Measurements from ENCODE around the gene GRIN1. TPM values are rescaled to one million over a fixed set of nuclear protein-coding genes. Genes with fewer than 3 reads are reported as not detected.

GRIN1 gene
- total and polyA plus RNA-seq, 7 experiments from 2014 or later, result not detected

DNA sequence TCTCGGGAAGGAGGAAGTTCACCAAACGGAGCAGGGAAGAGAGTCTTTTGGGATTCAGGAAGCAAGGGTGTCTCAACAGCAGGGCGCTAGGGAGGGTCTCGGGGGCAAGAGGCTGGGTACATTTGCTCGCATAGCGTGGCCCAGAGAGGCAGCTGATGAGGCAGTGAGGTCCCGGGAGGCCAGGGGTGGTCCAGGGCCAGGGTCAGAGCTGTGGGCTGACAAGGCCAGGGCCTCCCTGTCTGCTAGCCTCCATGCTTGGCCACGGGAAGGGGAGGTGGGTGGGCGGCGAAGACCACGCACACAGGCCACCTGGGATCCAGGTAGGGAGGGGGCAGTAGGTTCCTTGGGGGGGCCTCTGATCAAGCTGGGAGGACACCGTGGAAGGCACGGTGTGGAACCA lies 72.6 kb downstream of the GRIN1 start:
- peaks cover 0 to 7% (median 4%) of the 10 kb centered on the region in 5 donors for H3K36me3 Mint-ChIP-seq
- intact Hi-C loops (cut with micrococcal nuclease), result no loop called here
- H3K27ac Mint-ChIP-seq, result no peak overlapping the region
- no peaks in the 10 kb centered on the region for H3K27me3 ChIP-seq (ENCODE audit: control insufficient read depth in 2 of 2, insufficient read depth in 2 of 2, low read length in 2 of 2)
- peaks cover 0 to 37% (median 0%) of the 10 kb centered on the region in 3 experiments for H3K36me3 ChIP-seq (ENCODE audit: control insufficient read depth in 2 of 3, insufficient read depth in 3 of 3, low read length in 3 of 3)
- CTCF ChIA-PET, result no interaction called here
- ATAC-seq (no peak), DNase-seq (no peak)
- H3K9me3 ChIP-seq (ENCODE audit: control insufficient read depth in 2 of 3, low read length in 3 of 3), result no peaks in the 10 kb centered on the region
- POLR2A ChIA-PET, result interaction anchor here (0.9 kb wide), 1 partner anchor 10 kb away, joined by 4 read pairs; no protein-coding TSS in a partner anchor
- no peaks in the 10 kb centered on the region for H3K27me3 Mint-ChIP-seq
- H3K9me3 Mint-ChIP-seq, result peaks cover 0 to 3% (median 0%) of the 10 kb centered on the region in 11 donors
- H3K4me1 Mint-ChIP-seq, result peaks cover 11 to 20% (median 14%) of the 10 kb centered on the region in 7 donors
- H3K4me1 ChIP-seq (ENCODE audit: control insufficient read depth in 2 of 2, insufficient read depth in 2 of 2, low read length in 2 of 2), result peaks cover 2 to 5% of the 10 kb centered on the region in 2 donors
- no peak overlapping the region for H3K4me3 ChIP-seq (ENCODE audit: low read length)
- no peak overlapping the region for H3K4me3 Mint-ChIP-seq
- H3K27ac ChIP-seq (ENCODE audit: low read depth, low read length), result no peak overlapping the region

DNA sequence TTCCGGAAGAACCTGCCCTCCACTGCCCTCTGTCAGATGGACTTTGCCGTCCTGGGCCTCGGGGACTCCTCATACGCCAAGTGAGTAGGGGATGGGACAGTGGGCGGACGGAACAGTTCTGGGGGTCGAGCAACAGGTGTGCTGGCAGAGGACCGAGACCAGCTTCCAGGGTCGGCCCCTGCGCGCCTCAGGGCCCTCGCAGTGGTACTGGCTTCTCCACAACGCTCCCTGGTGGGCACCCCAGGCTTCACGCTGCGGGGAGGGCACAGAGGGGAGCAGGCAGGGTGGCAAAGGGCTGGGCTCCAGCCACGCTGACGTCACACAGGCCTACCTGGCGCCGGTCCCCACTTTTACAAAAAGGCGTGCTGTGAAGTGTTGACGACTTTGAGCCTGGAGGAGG lies 73.6 kb downstream of the GRIN1 start:
- peaks cover 0 to 39% (median 0%) of the 10 kb centered on the region in 3 experiments for H3K36me3 ChIP-seq (ENCODE audit: control insufficient read depth in 2 of 3, insufficient read depth in 3 of 3, low read length in 3 of 3)
- no peaks in the 10 kb centered on the region for H3K4me1 ChIP-seq (ENCODE audit: control insufficient read depth in 2 of 2, insufficient read depth in 2 of 2, low read length in 2 of 2)
- H3K27me3 ChIP-seq (ENCODE audit: control insufficient read depth in 2 of 2, insufficient read depth in 2 of 2, low read length in 2 of 2), result no peaks in the 10 kb centered on the region
- Mint-ChIP-seq H3K4me1 (peaks cover 1 to 10% (median 4%) of the 10 kb centered on the region in 7 donors), H3K4me3 (no peak overlapping the region), H3K27me3 (no peaks in the 10 kb centered on the region), H3K36me3 (peaks cover 0 to 4% (median 0%) of the 10 kb centered on the region in 5 donors), H3K27ac (no peak overlapping the region), H3K9me3 (no peaks in the 10 kb centered on the region)
- DNase-seq (no peak), ATAC-seq (no peak)
- H3K27ac ChIP-seq (ENCODE audit: low read depth, low read length), result no peak overlapping the region
- intact Hi-C loops (cut with micrococcal nuclease), result no loop called here
- H3K4me3 ChIP-seq (ENCODE audit: low read length), result no peak overlapping the region
- ChIA-PET POLR2A (interaction anchor here (0.9 kb wide), 1 partner anchor 11 kb away, joined by 4 read pairs; no protein-coding TSS in a partner anchor), CTCF (no interaction called here)
- H3K9me3 ChIP-seq (ENCODE audit: control insufficient read depth in 2 of 3, low read length in 3 of 3), result no peaks in the 10 kb centered on the region

DNA sequence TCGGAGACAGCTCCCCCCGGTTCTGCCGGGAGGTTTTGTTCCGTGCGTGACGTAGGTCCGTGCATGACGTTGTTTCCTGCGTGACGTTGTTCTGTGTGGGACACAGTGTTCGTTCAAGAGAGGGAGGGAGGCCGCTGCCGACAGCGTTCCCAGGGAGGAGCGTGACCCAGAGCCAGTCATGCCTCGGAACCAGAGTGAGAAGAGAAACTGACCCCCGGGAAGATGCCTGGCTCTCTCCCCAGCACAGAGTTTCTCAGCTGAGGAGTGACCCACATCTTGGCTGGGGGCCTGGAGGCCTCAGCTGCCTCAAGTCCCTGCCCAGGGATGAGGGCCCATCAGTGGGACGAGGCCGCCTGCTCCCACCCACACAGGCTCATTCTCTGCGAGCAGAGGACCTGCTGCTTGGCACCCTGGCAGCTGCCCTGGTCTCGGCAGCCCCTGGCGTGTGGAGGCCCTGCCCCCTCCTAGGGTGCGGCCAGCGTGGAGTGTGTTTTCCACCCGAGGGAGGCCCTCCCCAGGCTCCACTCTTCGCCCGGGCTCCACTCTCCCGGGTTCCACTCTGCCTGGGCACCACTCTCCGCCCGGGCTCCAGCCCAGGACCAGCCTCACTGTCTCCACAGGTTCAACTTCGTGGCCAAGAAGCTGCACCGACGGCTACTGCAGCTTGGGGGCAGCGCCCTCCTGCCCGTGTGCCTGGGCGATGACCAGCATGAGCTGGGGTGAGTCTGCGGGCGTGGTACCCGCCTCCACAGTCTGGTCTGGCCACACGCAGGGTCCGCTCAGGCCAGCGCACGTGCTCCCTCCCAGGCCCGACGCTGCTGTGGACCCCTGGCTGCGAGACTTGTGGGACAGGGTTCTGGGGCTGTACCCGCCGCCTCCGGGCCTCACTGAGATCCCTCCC lies 74.5 kb downstream of the GRIN1 start:
- no peaks in the 10 kb centered on the region for H3K9me3 ChIP-seq (ENCODE audit: control insufficient read depth in 2 of 3, low read length in 3 of 3)
- DNase-seq (no peak), ATAC-seq (no peak)
- no peaks in the 10 kb centered on the region for H3K27me3 ChIP-seq (ENCODE audit: control insufficient read depth in 2 of 2, insufficient read depth in 2 of 2, low read length in 2 of 2)
- no peaks in the 10 kb centered on the region for H3K27me3 Mint-ChIP-seq
- H3K9me3 Mint-ChIP-seq, result no peaks in the 10 kb centered on the region
- H3K4me3 ChIP-seq (ENCODE audit: low read length), result no peak overlapping the region
- H3K4me1 Mint-ChIP-seq, result peaks cover 0 to 7% (median under 1%) of the 10 kb centered on the region in 7 donors
- H3K27ac ChIP-seq (ENCODE audit: low read depth, low read length), result no peak overlapping the region
- no peak overlapping the region for H3K4me3 Mint-ChIP-seq
- H3K36me3 ChIP-seq (ENCODE audit: control insufficient read depth in 2 of 3, insufficient read depth in 3 of 3, low read length in 3 of 3), result peaks cover 0 to 39% (median 0%) of the 10 kb centered on the region in 3 experiments
- ChIA-PET POLR2A (interaction anchor here (1.3 to 1.4 kb wide), 2 partner anchors 23 to 24 kb away, joined by 3 read pairs; partner anchors contain the start of gene SSNA1), CTCF (no interaction called here)
- H3K27ac Mint-ChIP-seq, result peak overlapping the region in 1 of 9 donors; percentile 38
- intact Hi-C loops (cut with micrococcal nuclease), result no loop called here
- peaks cover 0 to 4% (median 0%) of the 10 kb centered on the region in 5 donors for H3K36me3 Mint-ChIP-seq
- H3K4me1 ChIP-seq (ENCODE audit: control insufficient read depth in 2 of 2, insufficient read depth in 2 of 2, low read length in 2 of 2), result no peaks in the 10 kb centered on the region

DNA sequence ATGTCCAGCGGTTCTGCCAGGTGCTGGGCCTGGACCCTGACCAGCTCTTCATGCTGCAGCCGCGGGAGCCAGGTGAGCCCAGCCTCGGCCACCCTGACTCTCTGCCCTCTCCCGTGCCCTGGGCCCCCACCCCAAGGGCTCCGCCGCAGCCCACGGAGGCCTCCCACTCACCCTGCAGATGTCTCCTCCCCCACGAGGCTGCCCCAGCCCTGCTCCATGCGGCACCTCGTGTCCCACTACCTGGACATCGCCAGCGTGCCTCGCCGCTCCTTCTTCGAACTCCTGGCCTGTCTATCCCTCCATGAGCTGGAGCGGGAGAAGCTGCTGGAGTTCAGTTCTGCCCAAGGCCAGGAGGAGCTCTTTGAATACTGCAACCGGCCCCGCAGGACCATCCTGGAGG lies 75.7 kb downstream of the GRIN1 start:
- ATAC-seq, result no peak
- no peak overlapping the region for H3K4me3 ChIP-seq (ENCODE audit: low read length)

DNA sequence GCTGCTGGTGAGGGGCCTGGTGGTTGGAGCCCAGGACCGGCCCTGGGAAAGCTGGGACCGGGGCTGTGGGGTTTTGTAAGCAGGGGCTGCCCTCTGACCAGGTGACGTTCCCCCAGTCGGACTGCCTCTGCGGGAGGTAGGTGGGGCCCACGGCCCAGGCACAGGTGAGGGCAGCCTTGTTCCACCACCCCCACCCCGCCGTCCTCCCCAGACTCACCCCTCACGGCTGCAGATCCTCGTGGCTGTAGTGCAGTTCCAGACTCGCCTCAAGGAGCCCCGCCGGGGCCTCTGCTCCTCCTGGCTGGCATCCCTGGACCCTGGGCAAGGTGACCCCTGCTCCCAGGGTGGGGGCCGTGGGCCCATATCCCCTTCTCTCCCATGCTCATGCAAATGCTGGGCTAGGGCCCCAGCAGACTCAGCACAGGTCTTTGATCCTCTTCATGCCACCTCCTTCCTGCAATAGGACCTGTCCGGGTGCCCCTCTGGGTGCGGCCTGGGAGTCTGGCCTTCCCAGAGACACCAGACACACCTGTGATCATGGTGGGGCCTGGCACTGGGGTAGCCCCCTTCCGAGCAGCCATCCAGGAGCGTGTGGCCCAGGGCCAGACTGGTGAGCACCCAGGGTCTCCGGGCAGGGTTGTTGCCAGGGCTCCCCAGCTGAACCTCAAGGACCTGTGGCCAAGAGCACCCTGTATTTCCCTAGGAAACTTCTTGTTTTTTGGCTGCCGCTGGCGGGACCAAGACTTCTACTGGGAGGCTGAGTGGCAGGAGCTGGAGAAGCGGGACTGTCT lies 76.4 kb downstream of the GRIN1 start:
- H3K4me3 Mint-ChIP-seq, result no peak overlapping the region
- Histone ChIP-seq H3K4me3 (ENCODE audit: low read length) (no peak overlapping the region), H3K36me3 (ENCODE audit: control insufficient read depth in 2 of 3, insufficient read depth in 3 of 3, low read length in 3 of 3) (peaks cover 0 to 28% (median 0%) of the 10 kb centered on the region in 3 experiments), H3K9me3 (ENCODE audit: control insufficient read depth in 2 of 3, low read length in 3 of 3) (no peaks in the 10 kb centered on the region), H3K27ac (ENCODE audit: low read depth, low read length) (no peak overlapping the region), H3K4me1 (ENCODE audit: control insufficient read depth in 2 of 2, insufficient read depth in 2 of 2, low read length in 2 of 2) (no peaks in the 10 kb centered on the region), H3K27me3 (ENCODE audit: control insufficient read depth in 2 of 2, insufficient read depth in 2 of 2, low read length in 2 of 2) (no peaks in the 10 kb centered on the region)
- ChIA-PET POLR2A (interaction anchor here (0.5 to 0.6 kb wide), 2 partner anchors 23 to 84 kb away, joined by 3 to 4 read pairs; no protein-coding TSS in a partner anchor), CTCF (interaction anchor here (0.9 kb wide), 1 partner anchor 13 kb away, joined by 6 read pairs; no protein-coding TSS in a partner anchor)
- intact Hi-C loops (cut with micrococcal nuclease), result no loop called here
- ATAC-seq, result no peak
- DNase-seq, result no peak
- H3K4me1 Mint-ChIP-seq, result peaks cover 0 to 7% (median 0%) of the 10 kb centered on the region in 7 donors
- H3K36me3 Mint-ChIP-seq, result peaks cover 0 to 2% (median 0%) of the 10 kb centered on the region in 5 donors
- no peaks in the 10 kb centered on the region for H3K9me3 Mint-ChIP-seq
- no peaks in the 10 kb centered on the region for H3K27me3 Mint-ChIP-seq
- H3K27ac Mint-ChIP-seq, result no peak overlapping the region

More for the DNA sequence above, 75.7 kb downstream of the GRIN1 start:
- H3K9me3 ChIP-seq (ENCODE audit: control insufficient read depth in 2 of 3, low read length in 3 of 3), result no peaks in the 10 kb centered on the region
- POLR2A ChIA-PET, result interaction anchor here (0.5 to 1.4 kb wide), 3 partner anchors 22 to 84 kb away, joined by 3 to 4 read pairs (median 3); partner anchors contain the start of gene SSNA1
- CTCF ChIA-PET, result interaction anchor here (1.0 kb wide), 1 partner anchor 90 kb away, joined by 3 read pairs; no protein-coding TSS in a partner anchor
- Mint-ChIP-seq H3K27ac (peak overlapping the region in 1 of 9 donors; percentile 43), H3K36me3 (peaks cover 0 to 4% (median 0%) of the 10 kb centered on the region in 5 donors), H3K9me3 (no peaks in the 10 kb centered on the region), H3K4me1 (peaks cover 0 to 7% (median 0%) of the 10 kb centered on the region in 7 donors), H3K4me3 (no peak overlapping the region), H3K27me3 (no peaks in the 10 kb centered on the region)
- H3K27ac ChIP-seq (ENCODE audit: low read depth, low read length), result no peak overlapping the region
- intact Hi-C loops (cut with micrococcal nuclease), result no loop called here
- H3K36me3 ChIP-seq (ENCODE audit: control insufficient read depth in 2 of 3, insufficient read depth in 3 of 3, low read length in 3 of 3), result peaks cover 0 to 34% (median 0%) of the 10 kb centered on the region in 3 experiments
- no peaks in the 10 kb centered on the region for H3K27me3 ChIP-seq (ENCODE audit: control insufficient read depth in 2 of 2, insufficient read depth in 2 of 2, low read length in 2 of 2)
- DNase-seq, result no peak
- H3K4me1 ChIP-seq (ENCODE audit: control insufficient read depth in 2 of 2, insufficient read depth in 2 of 2, low read length in 2 of 2), result no peaks in the 10 kb centered on the region

DNA sequence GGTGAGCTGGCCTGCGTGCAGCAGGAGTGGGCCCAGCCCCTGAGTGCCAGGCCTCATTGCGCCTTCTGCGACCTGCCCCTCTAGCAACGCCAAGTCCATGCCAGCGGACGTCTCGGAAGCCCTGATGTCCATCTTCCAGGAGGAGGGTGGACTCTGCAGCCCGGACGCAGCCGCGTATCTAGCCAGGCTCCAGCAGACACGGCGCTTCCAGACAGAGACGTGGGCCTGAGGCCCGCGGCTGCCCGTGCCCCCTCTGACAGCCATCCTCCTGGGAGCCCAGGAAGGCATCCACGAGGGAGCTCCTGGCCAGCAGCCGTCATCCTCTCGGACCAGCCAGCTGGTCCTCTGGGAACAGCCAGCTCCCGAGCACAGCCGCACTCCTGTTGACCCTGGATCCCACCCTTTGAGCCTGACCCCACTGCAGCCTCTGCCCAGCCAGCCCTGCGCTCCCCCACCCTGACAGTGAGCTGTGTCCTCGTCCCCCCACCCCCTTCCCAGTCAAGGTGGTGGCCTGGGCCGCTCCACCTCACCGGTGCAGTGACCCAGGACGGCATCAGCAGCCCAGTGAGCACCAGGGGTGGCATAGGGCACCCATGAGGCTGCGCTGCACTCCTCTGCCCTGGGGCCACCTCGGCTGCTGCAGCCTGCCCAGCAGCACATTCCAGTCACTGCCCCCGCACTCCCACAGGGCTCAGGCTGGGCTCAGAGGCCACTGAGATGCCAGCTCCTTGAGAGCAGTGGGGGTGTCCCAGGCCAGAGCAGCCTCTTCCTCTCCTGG lies 77.4 kb downstream of the GRIN1 start:
- Histone ChIP-seq H3K36me3 (ENCODE audit: control insufficient read depth in 2 of 3, insufficient read depth in 3 of 3, low read length in 3 of 3) (peaks cover 0 to 28% (median 0%) of the 10 kb centered on the region in 3 experiments), H3K4me1 (ENCODE audit: control insufficient read depth in 2 of 2, insufficient read depth in 2 of 2, low read length in 2 of 2) (no peaks in the 10 kb centered on the region), H3K27me3 (ENCODE audit: control insufficient read depth in 2 of 2, insufficient read depth in 2 of 2, low read length in 2 of 2) (no peaks in the 10 kb centered on the region), H3K9me3 (ENCODE audit: control insufficient read depth in 2 of 3, low read length in 3 of 3) (no peaks in the 10 kb centered on the region), H3K4me3 (ENCODE audit: low read length) (no peak overlapping the region), H3K27ac (ENCODE audit: low read depth, low read length) (no peak overlapping the region)
- H3K36me3 Mint-ChIP-seq, result peaks cover 0 to 2% (median 0%) of the 10 kb centered on the region in 5 donors
- H3K27me3 Mint-ChIP-seq, result no peaks in the 10 kb centered on the region
- intact Hi-C loops (cut with micrococcal nuclease), result no loop called here
- no peak for ATAC-seq
- DNase-seq, result no peak
- ChIA-PET CTCF (interaction anchor here (0.9 kb wide), 1 partner anchor 14 kb away, joined by 6 read pairs; no protein-coding TSS in a partner anchor), POLR2A (no interaction called here)
- peaks cover 0 to 4% (median 0%) of the 10 kb centered on the region in 7 donors for H3K4me1 Mint-ChIP-seq
- H3K9me3 Mint-ChIP-seq, result no peaks in the 10 kb centered on the region
- no peak overlapping the region for H3K4me3 Mint-ChIP-seq
- no peak overlapping the region for H3K27ac Mint-ChIP-seq
